Measurements from ENCODE around the gene OR7A17.

DNA sequence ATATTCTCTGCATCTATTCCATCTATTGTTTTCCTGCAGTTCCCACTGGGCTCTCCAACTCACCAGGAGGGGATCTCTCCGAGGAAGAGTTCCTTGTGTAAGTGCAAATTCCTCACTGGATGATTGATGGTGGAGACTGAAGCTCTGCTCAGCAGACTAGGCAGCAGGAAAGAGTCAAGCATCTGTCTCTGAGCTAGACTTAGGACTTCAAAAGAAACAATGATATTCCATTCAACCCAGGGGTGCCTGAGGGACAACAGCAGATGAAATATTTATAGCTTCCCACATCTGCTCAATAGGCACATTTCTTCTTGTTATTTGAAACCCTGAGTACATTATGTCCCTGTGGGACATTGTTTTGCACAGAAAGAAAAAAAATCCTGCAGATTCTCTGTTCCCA lies 50.9 kb downstream of the OR7A17 start, which contains the start of the genes OR7A5 and OR7C1:
- TF ChIP-seq, protein P1, sequence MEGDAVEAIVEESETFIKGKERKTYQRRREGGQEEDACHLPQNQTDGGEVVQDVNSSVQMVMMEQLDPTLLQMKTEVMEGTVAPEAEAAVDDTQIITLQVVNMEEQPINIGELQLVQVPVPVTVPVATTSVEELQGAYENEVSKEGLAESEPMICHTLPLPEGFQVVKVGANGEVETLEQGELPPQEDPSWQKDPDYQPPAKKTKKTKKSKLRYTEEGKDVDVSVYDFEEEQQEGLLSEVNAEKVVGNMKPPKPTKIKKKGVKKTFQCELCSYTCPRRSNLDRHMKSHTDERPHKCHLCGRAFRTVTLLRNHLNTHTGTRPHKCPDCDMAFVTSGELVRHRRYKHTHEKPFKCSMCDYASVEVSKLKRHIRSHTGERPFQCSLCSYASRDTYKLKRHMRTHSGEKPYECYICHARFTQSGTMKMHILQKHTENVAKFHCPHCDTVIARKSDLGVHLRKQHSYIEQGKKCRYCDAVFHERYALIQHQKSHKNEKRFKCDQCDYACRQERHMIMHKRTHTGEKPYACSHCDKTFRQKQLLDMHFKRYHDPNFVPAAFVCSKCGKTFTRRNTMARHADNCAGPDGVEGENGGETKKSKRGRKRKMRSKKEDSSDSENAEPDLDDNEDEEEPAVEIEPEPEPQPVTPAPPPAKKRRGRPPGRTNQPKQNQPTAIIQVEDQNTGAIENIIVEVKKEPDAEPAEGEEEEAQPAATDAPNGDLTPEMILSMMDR (conservative IDR thresholded peaks at IDR 0.05; ENCODE audit: low read depth in 2 of 2) = no peak
- TF ChIP-seq, protein P2, sequence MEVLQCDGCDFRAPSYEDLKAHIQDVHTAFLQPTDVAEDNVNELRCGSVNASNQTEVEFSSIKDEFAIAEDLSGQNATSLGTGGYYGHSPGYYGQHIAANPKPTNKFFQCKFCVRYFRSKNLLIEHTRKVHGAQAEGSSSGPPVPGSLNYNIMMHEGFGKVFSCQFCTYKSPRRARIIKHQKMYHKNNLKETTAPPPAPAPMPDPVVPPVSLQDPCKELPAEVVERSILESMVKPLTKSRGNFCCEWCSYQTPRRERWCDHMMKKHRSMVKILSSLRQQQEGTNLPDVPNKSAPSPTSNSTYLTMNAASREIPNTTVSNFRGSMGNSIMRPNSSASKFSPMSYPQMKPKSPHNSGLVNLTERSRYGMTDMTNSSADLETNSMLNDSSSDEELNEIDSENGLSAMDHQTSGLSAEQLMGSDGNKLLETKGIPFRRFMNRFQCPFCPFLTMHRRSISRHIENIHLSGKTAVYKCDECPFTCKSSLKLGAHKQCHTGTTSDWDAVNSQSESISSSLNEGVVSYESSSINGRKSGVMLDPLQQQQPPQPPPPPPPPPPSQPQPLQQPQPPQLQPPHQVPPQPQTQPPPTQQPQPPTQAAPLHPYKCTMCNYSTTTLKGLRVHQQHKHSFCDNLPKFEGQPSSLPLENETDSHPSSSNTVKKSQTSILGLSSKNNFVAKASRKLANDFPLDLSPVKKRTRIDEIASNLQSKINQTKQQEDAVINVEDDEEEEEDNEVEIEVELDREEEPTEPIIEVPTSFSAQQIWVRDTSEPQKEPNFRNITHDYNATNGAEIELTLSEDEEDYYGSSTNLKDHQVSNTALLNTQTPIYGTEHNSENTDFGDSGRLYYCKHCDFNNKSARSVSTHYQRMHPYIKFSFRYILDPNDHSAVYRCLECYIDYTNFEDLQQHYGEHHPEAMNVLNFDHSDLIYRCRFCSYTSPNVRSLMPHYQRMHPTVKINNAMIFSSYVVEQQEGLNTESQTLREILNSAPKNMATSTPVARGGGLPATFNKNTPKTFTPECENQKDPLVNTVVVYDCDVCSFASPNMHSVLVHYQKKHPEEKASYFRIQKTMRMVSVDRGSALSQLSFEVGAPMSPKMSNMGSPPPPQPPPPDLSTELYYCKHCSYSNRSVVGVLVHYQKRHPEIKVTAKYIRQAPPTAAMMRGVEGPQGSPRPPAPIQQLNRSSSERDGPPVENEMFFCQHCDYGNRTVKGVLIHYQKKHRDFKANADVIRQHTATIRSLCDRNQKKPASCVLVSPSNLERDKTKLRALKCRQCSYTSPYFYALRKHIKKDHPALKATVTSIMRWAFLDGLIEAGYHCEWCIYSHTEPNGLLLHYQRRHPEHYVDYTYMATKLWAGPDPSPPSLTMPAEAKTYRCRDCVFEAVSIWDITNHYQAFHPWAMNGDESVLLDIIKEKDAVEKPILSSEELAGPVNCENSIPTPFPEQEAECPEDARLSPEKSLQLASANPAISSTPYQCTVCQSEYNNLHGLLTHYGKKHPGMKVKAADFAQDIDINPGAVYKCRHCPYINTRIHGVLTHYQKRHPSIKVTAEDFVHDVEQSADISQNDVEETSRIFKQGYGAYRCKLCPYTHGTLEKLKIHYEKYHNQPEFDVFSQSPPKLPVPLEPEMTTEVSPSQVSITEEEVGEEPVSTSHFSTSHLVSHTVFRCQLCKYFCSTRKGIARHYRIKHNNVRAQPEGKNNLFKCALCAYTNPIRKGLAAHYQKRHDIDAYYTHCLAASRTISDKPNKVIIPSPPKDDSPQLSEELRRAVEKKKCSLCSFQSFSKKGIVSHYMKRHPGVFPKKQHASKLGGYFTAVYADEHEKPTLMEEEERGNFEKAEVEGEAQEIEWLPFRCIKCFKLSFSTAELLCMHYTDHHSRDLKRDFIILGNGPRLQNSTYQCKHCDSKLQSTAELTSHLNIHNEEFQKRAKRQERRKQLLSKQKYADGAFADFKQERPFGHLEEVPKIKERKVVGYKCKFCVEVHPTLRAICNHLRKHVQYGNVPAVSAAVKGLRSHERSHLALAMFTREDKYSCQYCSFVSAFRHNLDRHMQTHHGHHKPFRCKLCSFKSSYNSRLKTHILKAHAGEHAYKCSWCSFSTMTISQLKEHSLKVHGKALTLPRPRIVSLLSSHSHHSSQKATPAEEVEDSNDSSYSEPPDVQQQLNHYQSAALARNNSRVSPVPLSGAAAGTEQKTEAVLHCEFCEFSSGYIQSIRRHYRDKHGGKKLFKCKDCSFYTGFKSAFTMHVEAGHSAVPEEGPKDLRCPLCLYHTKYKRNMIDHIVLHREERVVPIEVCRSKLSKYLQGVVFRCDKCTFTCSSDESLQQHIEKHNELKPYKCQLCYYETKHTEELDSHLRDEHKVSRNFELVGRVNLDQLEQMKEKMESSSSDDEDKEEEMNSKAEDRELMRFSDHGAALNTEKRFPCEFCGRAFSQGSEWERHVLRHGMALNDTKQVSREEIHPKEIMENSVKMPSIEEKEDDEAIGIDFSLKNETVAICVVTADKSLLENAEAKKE (CRISPR knock-in tag; IDR thresholded peaks at IDR 0.05) = no peak
- TF ChIP-seq POLR2AphosphoS5 (IDR thresholded peaks at IDR 0.05; ENCODE audit: low read depth) (no peak), ZNF114 (CRISPR knock-in tag; IDR thresholded peaks at IDR 0.05) (no peak), EZH2 (IDR thresholded peaks at IDR 0.05; ENCODE audit: low read depth, unreplicated experiment) (no peak), CREB1 (CRISPR knock-in tag; IDR thresholded peaks at IDR 0.05; ENCODE audit: low read depth) (no peak), EZH2phosphoT487 (IDR thresholded peaks at IDR 0.05; ENCODE audit: unreplicated experiment) (no peak), JUNB (IDR thresholded peaks at IDR 0.05; ENCODE audit: unreplicated experiment) (no peak), STAT1 (IDR thresholded peaks at IDR 0.05; ENCODE audit: unreplicated experiment) (no peak), NANOG (IDR thresholded peaks at IDR 0.05; ENCODE audit: borderline replicate concordance) (no peak)
- TF ChIP-seq, protein P3, sequence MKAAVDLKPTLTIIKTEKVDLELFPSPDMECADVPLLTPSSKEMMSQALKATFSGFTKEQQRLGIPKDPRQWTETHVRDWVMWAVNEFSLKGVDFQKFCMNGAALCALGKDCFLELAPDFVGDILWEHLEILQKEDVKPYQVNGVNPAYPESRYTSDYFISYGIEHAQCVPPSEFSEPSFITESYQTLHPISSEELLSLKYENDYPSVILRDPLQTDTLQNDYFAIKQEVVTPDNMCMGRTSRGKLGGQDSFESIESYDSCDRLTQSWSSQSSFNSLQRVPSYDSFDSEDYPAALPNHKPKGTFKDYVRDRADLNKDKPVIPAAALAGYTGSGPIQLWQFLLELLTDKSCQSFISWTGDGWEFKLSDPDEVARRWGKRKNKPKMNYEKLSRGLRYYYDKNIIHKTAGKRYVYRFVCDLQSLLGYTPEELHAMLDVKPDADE (IDR thresholded peaks at IDR 0.05) = no peak
- TF ChIP-seq, protein P4, sequence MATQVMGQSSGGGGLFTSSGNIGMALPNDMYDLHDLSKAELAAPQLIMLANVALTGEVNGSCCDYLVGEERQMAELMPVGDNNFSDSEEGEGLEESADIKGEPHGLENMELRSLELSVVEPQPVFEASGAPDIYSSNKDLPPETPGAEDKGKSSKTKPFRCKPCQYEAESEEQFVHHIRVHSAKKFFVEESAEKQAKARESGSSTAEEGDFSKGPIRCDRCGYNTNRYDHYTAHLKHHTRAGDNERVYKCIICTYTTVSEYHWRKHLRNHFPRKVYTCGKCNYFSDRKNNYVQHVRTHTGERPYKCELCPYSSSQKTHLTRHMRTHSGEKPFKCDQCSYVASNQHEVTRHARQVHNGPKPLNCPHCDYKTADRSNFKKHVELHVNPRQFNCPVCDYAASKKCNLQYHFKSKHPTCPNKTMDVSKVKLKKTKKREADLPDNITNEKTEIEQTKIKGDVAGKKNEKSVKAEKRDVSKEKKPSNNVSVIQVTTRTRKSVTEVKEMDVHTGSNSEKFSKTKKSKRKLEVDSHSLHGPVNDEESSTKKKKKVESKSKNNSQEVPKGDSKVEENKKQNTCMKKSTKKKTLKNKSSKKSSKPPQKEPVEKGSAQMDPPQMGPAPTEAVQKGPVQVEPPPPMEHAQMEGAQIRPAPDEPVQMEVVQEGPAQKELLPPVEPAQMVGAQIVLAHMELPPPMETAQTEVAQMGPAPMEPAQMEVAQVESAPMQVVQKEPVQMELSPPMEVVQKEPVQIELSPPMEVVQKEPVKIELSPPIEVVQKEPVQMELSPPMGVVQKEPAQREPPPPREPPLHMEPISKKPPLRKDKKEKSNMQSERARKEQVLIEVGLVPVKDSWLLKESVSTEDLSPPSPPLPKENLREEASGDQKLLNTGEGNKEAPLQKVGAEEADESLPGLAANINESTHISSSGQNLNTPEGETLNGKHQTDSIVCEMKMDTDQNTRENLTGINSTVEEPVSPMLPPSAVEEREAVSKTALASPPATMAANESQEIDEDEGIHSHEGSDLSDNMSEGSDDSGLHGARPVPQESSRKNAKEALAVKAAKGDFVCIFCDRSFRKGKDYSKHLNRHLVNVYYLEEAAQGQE (IDR thresholded peaks at IDR 0.05; ENCODE audit: unreplicated experiment) = no peak
